ENCODE data around the gene ASTN1. TPM values are rescaled to one million over a fixed set of nuclear protein-coding genes. Genes with fewer than 3 reads are reported as not detected.

Gene ASTN1
- total and polyA plus RNA-seq, 4 experiments from 2014 or later: not detected

- H3K4me1 Mint-ChIP-seq: no peaks in the 10 kb centered on the region
These were observed 110.0 kb downstream of the ASTN1 start for GRCh38 chr1:177054542-177054941.

DNA sequence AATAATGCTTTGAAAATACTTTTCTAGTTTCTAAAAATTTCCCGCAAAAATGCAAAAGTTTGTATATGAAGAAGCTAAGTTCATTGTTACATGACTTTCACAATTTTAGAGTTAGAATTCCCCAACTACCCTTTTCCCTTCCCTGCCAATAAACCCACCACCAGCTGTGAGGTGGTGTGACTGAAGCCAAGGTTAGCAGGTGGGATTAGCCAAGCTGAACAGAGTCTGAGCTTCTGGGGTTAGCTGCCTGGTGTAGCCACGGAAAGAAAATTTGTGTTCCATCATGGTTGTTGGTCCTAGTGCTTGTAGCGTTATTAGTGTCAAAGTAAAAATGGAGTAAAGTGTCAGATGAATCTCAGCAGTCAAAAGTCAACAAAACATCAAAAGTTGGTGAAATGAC, 110.9 kb downstream of the ASTN1 start:
- no peak for DNase-seq
- Mint-ChIP-seq H3K27ac (no peak overlapping the region), H3K4me1 (no peaks in the 10 kb centered on the region), H3K36me3 (no peaks in the 10 kb centered on the region), H3K9me3 (peaks cover 0 to 5% (median 0%) of the 10 kb centered on the region in 8 donors), H3K27me3 (no peaks in the 10 kb centered on the region), H3K4me3 (no peak overlapping the region)
- ChIA-PET CTCF (ENCODE audit: partially characterized antibody) (no interaction called here), POLR2A (ENCODE audit: partially characterized antibody) (interaction anchor here (0.6 kb wide), 1 partner anchor 22 kb away, joined by 3 read pairs; no protein-coding TSS in a partner anchor)
- no peaks in the 10 kb centered on the region for H3K9me3 ChIP-seq (ENCODE audit: control insufficient read depth in 1 of 2, low read length in 2 of 2)
- intact Hi-C loops (cut with micrococcal nuclease): no loop called here
- H3K36me3 ChIP-seq (ENCODE audit: insufficient read depth, low read length): no peaks in the 10 kb centered on the region
- no peaks in the 10 kb centered on the region for H3K27me3 ChIP-seq (ENCODE audit: insufficient read depth, low read length)
- H3K4me1 ChIP-seq (ENCODE audit: insufficient read depth, low read length): no peaks in the 10 kb centered on the region
- no peak overlapping the region for H3K4me3 ChIP-seq (ENCODE audit: low read length in 2 of 2)
- no peak overlapping the region for H3K27ac ChIP-seq (ENCODE audit: low read depth, low read length)

More at GRCh38 chr1:177054542-177054941, 110.0 kb downstream of the ASTN1 start:
- Mint-ChIP-seq H3K27ac (no peak overlapping the region), H3K4me3 (no peak overlapping the region), H3K36me3 (no peaks in the 10 kb centered on the region), H3K9me3 (peaks cover 0 to 5% (median 0%) of the 10 kb centered on the region in 8 donors), H3K27me3 (no peaks in the 10 kb centered on the region)
- Histone ChIP-seq H3K27ac (ENCODE audit: low read depth, low read length) (no peak overlapping the region), H3K27me3 (ENCODE audit: insufficient read depth, low read length) (no peaks in the 10 kb centered on the region), H3K9me3 (ENCODE audit: control insufficient read depth in 1 of 2, low read length in 2 of 2) (no peaks in the 10 kb centered on the region), H3K36me3 (ENCODE audit: insufficient read depth, low read length) (no peaks in the 10 kb centered on the region), H3K4me3 (ENCODE audit: low read length in 2 of 2) (no peak overlapping the region), H3K4me1 (ENCODE audit: insufficient read depth, low read length) (no peaks in the 10 kb centered on the region)
- DNase-seq: no peak
- POLR2A ChIA-PET (ENCODE audit: partially characterized antibody): no interaction called here
- intact Hi-C loops (cut with micrococcal nuclease): no loop called here
- CTCF ChIA-PET (ENCODE audit: partially characterized antibody): no interaction called here

- no peak overlapping the region for H3K4me3 ChIP-seq (ENCODE audit: low read length in 2 of 2)
- H3K36me3 Mint-ChIP-seq: no peaks in the 10 kb centered on the region
- no peaks in the 10 kb centered on the region for H3K4me1 Mint-ChIP-seq
- POLR2A ChIA-PET (ENCODE audit: partially characterized antibody): no interaction called here
- no peaks in the 10 kb centered on the region for H3K27me3 ChIP-seq (ENCODE audit: insufficient read depth, low read length)
- no peaks in the 10 kb centered on the region for H3K36me3 ChIP-seq (ENCODE audit: insufficient read depth, low read length)
- H3K27me3 Mint-ChIP-seq: peaks cover 0 to 2% of the 10 kb centered on the region in 2 donors
- H3K4me3 Mint-ChIP-seq: no peak overlapping the region
- no peaks in the 10 kb centered on the region for H3K9me3 ChIP-seq (ENCODE audit: control insufficient read depth in 1 of 2, low read length in 2 of 2)
- no peak overlapping the region for H3K27ac Mint-ChIP-seq
- no peak overlapping the region for H3K27ac ChIP-seq (ENCODE audit: low read depth, low read length)
- peaks cover 0 to 8% (median 2%) of the 10 kb centered on the region in 8 donors for H3K9me3 Mint-ChIP-seq
- H3K4me1 ChIP-seq (ENCODE audit: insufficient read depth, low read length): no peaks in the 10 kb centered on the region
- intact Hi-C loops (cut with micrococcal nuclease): no loop called here
- CTCF ChIA-PET (ENCODE audit: partially characterized antibody): no interaction called here
- no peak for DNase-seq
These were observed 116.0 kb downstream of the ASTN1 start for GRCh38 chr1:177048314-177049069.

DNA sequence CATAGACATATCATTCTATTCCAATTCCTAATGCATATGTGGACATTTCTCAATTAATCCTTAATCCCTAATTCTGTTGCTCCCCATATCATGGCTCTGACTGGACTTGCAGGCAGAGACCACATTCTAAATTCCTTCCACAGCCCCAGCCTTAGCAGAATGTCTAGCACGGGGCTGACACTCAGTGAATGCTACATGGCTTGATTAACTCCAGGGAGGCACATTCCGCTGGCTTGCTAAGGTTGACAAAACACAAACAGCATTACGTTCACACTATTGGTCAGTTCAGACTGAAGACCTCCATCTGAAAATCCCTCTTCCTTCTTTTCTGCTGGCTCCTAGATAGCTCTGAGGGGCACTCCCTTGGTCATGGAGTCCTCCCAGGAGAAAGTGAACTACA, 119.4 kb downstream of the ASTN1 start:
- intact Hi-C loops (cut with micrococcal nuclease): no loop called here
- CTCF ChIA-PET (ENCODE audit: partially characterized antibody): no interaction called here

DNA sequence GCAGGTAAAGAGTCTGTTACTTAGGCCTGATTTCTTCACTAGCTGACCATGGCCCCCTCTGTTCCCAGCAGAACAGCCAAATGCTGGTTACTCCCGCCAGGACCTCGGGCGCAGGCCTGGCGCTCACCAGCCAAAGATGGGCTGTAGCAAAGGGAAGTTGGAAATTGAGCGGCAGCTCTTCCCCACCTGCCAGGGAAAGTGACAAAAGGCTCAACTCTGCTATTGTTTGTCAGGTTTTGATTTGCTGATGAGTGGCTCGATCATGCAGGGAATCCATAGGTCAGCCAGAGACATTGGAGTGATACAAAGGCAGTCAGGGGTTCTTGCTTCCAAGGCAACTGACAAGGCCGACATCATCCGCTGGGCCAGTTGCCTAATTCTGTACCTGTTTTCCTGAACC, 120.1 kb downstream of the ASTN1 start:
- H3K36me3 Mint-ChIP-seq: no peaks in the 10 kb centered on the region
- H3K27me3 Mint-ChIP-seq: peaks cover 0 to 2% of the 10 kb centered on the region in 2 donors
- Histone ChIP-seq H3K27ac (ENCODE audit: low read depth, low read length) (no peak overlapping the region), H3K9me3 (ENCODE audit: control insufficient read depth in 1 of 2, low read length in 2 of 2) (no peaks in the 10 kb centered on the region), H3K4me3 (ENCODE audit: low read length in 2 of 2) (no peak overlapping the region), H3K36me3 (ENCODE audit: insufficient read depth, low read length) (no peaks in the 10 kb centered on the region), H3K27me3 (ENCODE audit: insufficient read depth, low read length) (no peaks in the 10 kb centered on the region), H3K4me1 (ENCODE audit: insufficient read depth, low read length) (no peaks in the 10 kb centered on the region)
- CTCF ChIA-PET (ENCODE audit: partially characterized antibody): no interaction called here
- no peak overlapping the region for H3K4me3 Mint-ChIP-seq
- intact Hi-C loops (cut with micrococcal nuclease): no loop called here
- H3K9me3 Mint-ChIP-seq: peaks cover 0 to 8% (median 3%) of the 10 kb centered on the region in 8 donors
- POLR2A ChIA-PET (ENCODE audit: partially characterized antibody): no interaction called here
- H3K27ac Mint-ChIP-seq: no peak overlapping the region
- no peak for DNase-seq
- H3K4me1 Mint-ChIP-seq: no peaks in the 10 kb centered on the region

More for the DNA sequence above, 119.4 kb downstream of the ASTN1 start:
- Mint-ChIP-seq H3K9me3 (peaks cover 0 to 8% (median 3%) of the 10 kb centered on the region in 8 donors), H3K36me3 (no peaks in the 10 kb centered on the region), H3K27me3 (peaks cover 0 to 2% of the 10 kb centered on the region in 2 donors), H3K4me3 (no peak overlapping the region), H3K4me1 (no peaks in the 10 kb centered on the region), H3K27ac (no peak overlapping the region)
- DNase-seq: no peak
- POLR2A ChIA-PET (ENCODE audit: partially characterized antibody): no interaction called here
- Histone ChIP-seq H3K4me1 (ENCODE audit: insufficient read depth, low read length) (no peaks in the 10 kb centered on the region), H3K27me3 (ENCODE audit: insufficient read depth, low read length) (no peaks in the 10 kb centered on the region), H3K4me3 (ENCODE audit: low read length in 2 of 2) (no peak overlapping the region), H3K27ac (ENCODE audit: low read depth, low read length) (no peak overlapping the region), H3K36me3 (ENCODE audit: insufficient read depth, low read length) (no peaks in the 10 kb centered on the region), H3K9me3 (ENCODE audit: control insufficient read depth in 1 of 2, low read length in 2 of 2) (no peaks in the 10 kb centered on the region)

GRCh38 chr1:177043597-177043996, 120.9 kb downstream of the ASTN1 start:
- Mint-ChIP-seq H3K27me3 (peaks cover 0 to 2% of the 10 kb centered on the region in 2 donors), H3K36me3 (no peaks in the 10 kb centered on the region), H3K4me1 (no peaks in the 10 kb centered on the region), H3K27ac (no peak overlapping the region), H3K9me3 (peaks cover 0 to 8% (median 3%) of the 10 kb centered on the region in 8 donors), H3K4me3 (no peak overlapping the region)
- CTCF ChIA-PET (ENCODE audit: partially characterized antibody): no interaction called here
- intact Hi-C loops (cut with micrococcal nuclease): no loop called here
- DNase-seq: no peak
- no peaks in the 10 kb centered on the region for H3K9me3 ChIP-seq (ENCODE audit: control insufficient read depth in 1 of 2, low read length in 2 of 2)
- no peak overlapping the region for H3K27ac ChIP-seq (ENCODE audit: low read depth, low read length)
- POLR2A ChIA-PET (ENCODE audit: partially characterized antibody): no interaction called here
- H3K4me1 ChIP-seq (ENCODE audit: insufficient read depth, low read length): no peaks in the 10 kb centered on the region
- no peaks in the 10 kb centered on the region for H3K36me3 ChIP-seq (ENCODE audit: insufficient read depth, low read length)
- no peak overlapping the region for H3K4me3 ChIP-seq (ENCODE audit: low read length in 2 of 2)
- H3K27me3 ChIP-seq (ENCODE audit: insufficient read depth, low read length): no peaks in the 10 kb centered on the region

DNA sequence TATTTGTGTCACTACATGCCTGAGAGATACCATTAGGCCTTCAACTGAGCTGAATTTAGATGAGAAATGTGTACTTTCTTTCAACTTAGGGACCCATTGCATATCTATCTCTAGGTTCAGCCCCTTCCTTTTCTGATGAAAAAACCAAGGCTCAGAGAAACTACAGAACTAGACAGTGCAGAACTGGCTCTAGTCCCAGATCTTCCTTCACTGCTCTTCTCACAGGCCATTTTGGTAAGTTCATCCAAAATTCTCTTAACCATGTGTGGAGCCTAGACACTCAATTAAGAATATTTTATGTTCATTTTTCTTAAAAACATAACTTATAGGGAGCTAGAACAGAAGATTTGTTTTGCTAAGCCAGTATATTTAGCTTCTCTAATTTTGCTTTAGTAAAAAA, 128.9 kb downstream of the ASTN1 start:
- Mint-ChIP-seq H3K9me3 (peaks cover 0 to 2% (median 0%) of the 10 kb centered on the region in 8 donors), H3K4me1 (no peaks in the 10 kb centered on the region), H3K36me3 (no peaks in the 10 kb centered on the region), H3K27me3 (no peaks in the 10 kb centered on the region), H3K4me3 (no peak overlapping the region), H3K27ac (no peak overlapping the region)
- no peak overlapping the region for H3K4me3 ChIP-seq (ENCODE audit: low read length in 2 of 2)
- H3K27ac ChIP-seq (ENCODE audit: low read depth, low read length): no peak overlapping the region
- ChIA-PET POLR2A (ENCODE audit: partially characterized antibody) (no interaction called here), CTCF (ENCODE audit: partially characterized antibody) (no interaction called here)
- intact Hi-C loops (cut with micrococcal nuclease): no loop called here
- no peaks in the 10 kb centered on the region for H3K9me3 ChIP-seq (ENCODE audit: control insufficient read depth in 1 of 2, low read length in 2 of 2)
- H3K36me3 ChIP-seq (ENCODE audit: insufficient read depth, low read length): no peaks in the 10 kb centered on the region
- no peaks in the 10 kb centered on the region for H3K27me3 ChIP-seq (ENCODE audit: insufficient read depth, low read length)
- no peaks in the 10 kb centered on the region for H3K4me1 ChIP-seq (ENCODE audit: insufficient read depth, low read length)
- no peak for DNase-seq

Measured in CD4-positive, alpha-beta memory T cell (primary cell).